Ishikawa (cell line): Measurements from ENCODE around the gene PLA2G15.

Experiments
- CEBPB ChIP-seq: IDR thresholded peaks from 2 replicates; pipeline ENCODE4 v1.6.1; 2012
- EGR1 ChIP-seq: IDR thresholded peaks from 2 replicates; pipeline ENCODE4 v1.6.1; 2012
- EP300 ChIP-seq: IDR thresholded peaks from 2 replicates; pipeline ENCODE4 v1.6.1; 2012; ENCODE audit warnings: borderline replicate concordance
- MAX ChIP-seq: IDR thresholded peaks from 2 replicates; pipeline ENCODE4 v1.6.1; 2012
- NFIC ChIP-seq: IDR thresholded peaks from 2 replicates; pipeline ENCODE4 v1.6.1; 2012
- RAD21 ChIP-seq: IDR thresholded peaks from 2 replicates; pipeline ENCODE4 v1.6.1; 2012; ENCODE audit warnings: low read depth
- REST ChIP-seq: IDR thresholded peaks from 2 replicates; pipeline ENCODE4 v1.6.1; 2012; ENCODE audit warnings: low read depth, mild to moderate bottlenecking
- TAF1 ChIP-seq: IDR thresholded peaks from 2 replicates; pipeline ENCODE4 v1.6.1; 2012; ENCODE audit warnings: low read depth, mild to moderate bottlenecking
- TEAD4 ChIP-seq: IDR thresholded peaks from 2 replicates; pipeline ENCODE4 v1.6.1; 2012
- USF1 ChIP-seq: IDR thresholded peaks from 2 replicates; pipeline ENCODE4 v1.6.1; 2012
- ZBTB7A ChIP-seq: IDR thresholded peaks from 2 replicates; pipeline ENCODE4 v1.6.1; 2012; ENCODE audit warnings: low read depth

- TF ChIP-seq EGR1: no peak
- TF ChIP-seq USF1: no peak
- TF ChIP-seq EP300: no peak
- TF ChIP-seq RAD21: no peak
- TF ChIP-seq MAX: no peak
- no peak for TF ChIP-seq CEBPB
- TF ChIP-seq NFIC: no peak
- no peak for TF ChIP-seq ZBTB7A
- no peak for TF ChIP-seq TAF1
- no peak for TF ChIP-seq REST
- TF ChIP-seq TEAD4: no peak
Observed at GRCh38 chr16:68219725-68220351, 25.3 kb upstream of the PLA2G15 start.
